HepG2 (cell line): ENCODE data around the gene SEMA4B. TPM values are rescaled to one million over a fixed set of nuclear protein-coding genes. Genes with fewer than 3 reads are reported as not detected.
A peak's percentile ranks its signal among the peaks of the same experiment; 100 is the strongest.

Experiments
- CENPX ChIP-seq: sonication (generic); formaldehyde crosslinking; IDR thresholded peaks from 2 replicates; pipeline ENCODE4 v1.9.0; 2021; ENCODE audit warnings: mild to moderate bottlenecking, missing genetic modification reagents, moderate library complexity
- FOXP4 ChIP-seq: sonication (generic); formaldehyde crosslinking; IDR thresholded peaks from 2 replicates; pipeline ENCODE4 v1.4.0; 2020; ENCODE audit warnings: missing genetic modification reagents
- LCORL ChIP-seq, 2 experiments: fragments of 450-650 bp in 1 of 2; sonication (generic) in 1 of 2; formaldehyde crosslinking in 1 of 2; IDR thresholded peaks; 2 replicates each; pipeline versions ENCODE4 v1.5.0 to v1.6.1; 2017 to 2020; ENCODE audit warnings: antibody characterized with exemption in 1 of 2, missing genetic modification reagents in 1 of 2
- PRDM4 ChIP-seq: sonication (generic); formaldehyde crosslinking; IDR thresholded peaks from 2 replicates; pipeline ENCODE4 v1.9.0; 2021; ENCODE audit warnings: missing genetic modification reagents, borderline replicate concordance
- SMYD3 ChIP-seq: sonication (generic); formaldehyde crosslinking; IDR thresholded peaks from 2 replicates; pipeline ENCODE4 v1.8.1; 2023; ENCODE audit warnings: mild to moderate bottlenecking, missing genetic modification reagents
- SOX5 ChIP-seq: IDR thresholded peaks from 2 replicates; pipeline ENCODE4 v1.6.1; 2016; ENCODE audit warnings: borderline replicate concordance
- TEAD3 ChIP-seq: optimal IDR thresholded peaks from 2 replicates; pipeline ENCODE3; 2016; ENCODE audit warnings: borderline replicate concordance
- ZBTB10 ChIP-seq: sonication (generic); formaldehyde crosslinking; IDR thresholded peaks from 2 replicates; pipeline ENCODE4 v1.4.0; 2020; ENCODE audit warnings: missing genetic modification reagents, borderline replicate concordance
- polyA plus RNA-seq, 8 experiments: library from polyadenylated mRNA; depleted of rRNA in 3 of 8; stranded (reverse) in 7 of 8; unstranded in 1 of 8; fragments of >200 nt; fragmentation: Illumina TruSeq in 4 of 8; extraction: Trizol in 4 of 8; gene quantifications; 2 replicates each; pipeline versions ENCODE4 v1.2.1 to v1.2.3, GENCODE V29; 2011 to 2016; ENCODE audit warnings: low read depth in 4 of 8, missing spikeins in 1 of 8, mixed read lengths in 1 of 8; ENCODE audit not compliant: insufficient read depth in 1 of 8
- total RNA-seq, 5 experiments: library from RNA; depleted of rRNA; stranded (reverse); fragments of >200 nt; fragmentation: Illumina TruSeq; extraction: Trizol; gene quantifications; 2 replicates each; pipeline ENCODE4 v1.2.3, GENCODE V29; 2016; ENCODE audit warnings: low read depth in 1 of 5

Gene SEMA4B
- total and polyA plus RNA-seq, 2 of the 13 experiments (the other 11 are each of a cell fraction or from before 2014, with no cell fraction given), result 2.1 to 17.0 TPM

- no peak for TF ChIP-seq SMYD3 (CRISPR knock-in tag)
- TF ChIP-seq LCORL (IDR thresholded peaks at IDR 0.05), result no peak
- TF ChIP-seq LCORL (CRISPR knock-in tag; IDR thresholded peaks at IDR 0.05), result peak; percentile 87
- peak; percentile 58; the same call in 1 of the 2 replicates for TF ChIP-seq SOX5 (CRISPR knock-in tag)
- TF ChIP-seq FOXP4 (CRISPR knock-in tag), result peak; percentile 77
- no peak for TF ChIP-seq CENPX
- TF ChIP-seq ZBTB10 (CRISPR knock-in tag), result no peak
- no peak for TF ChIP-seq PRDM4 (CRISPR knock-in tag)
- peak; percentile 48 for TF ChIP-seq TEAD3 (CRISPR knock-in tag)
- TF ChIP-seq, all 625 proteins: peak for 135
Measured at GRCh38 chr15:90191794-90192509, 9.2 kb upstream of the SEMA4B start (continued).
